Measurements from ENCODE around the gene RETREG1.

The RETREG1 gene

DNA sequence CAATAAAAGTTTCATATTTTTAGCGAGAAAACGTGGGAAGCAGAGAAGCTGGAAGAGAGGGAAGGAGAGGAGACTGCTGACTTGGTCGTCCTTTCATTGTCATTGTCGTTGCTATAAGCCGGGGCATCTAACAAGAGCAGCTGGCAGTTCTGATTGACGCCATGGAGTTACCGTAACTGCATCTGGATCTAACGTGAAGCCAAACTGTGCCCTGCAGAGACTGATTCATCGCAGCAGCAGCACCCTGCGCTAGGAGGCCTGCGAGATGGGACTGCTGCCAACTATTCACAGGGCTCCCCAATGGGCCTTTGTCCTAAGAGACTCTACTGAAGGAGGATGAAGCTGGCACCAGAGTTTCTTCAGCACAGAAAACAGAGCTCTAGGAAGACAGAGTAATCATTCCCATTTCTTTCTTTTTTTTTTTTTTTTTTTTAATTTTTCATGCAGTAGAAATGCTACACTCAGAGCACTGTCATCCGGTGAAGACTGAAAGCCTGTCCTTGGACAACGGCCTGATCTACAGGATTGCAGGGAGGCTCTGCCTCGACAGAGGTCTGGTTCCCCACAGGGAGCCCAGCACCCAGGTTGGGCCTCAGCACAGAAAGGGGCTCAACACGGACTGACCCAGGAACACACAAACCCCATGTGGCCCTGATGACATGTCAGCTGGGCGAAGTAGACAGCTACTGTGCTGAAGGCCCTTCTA lies 47.8 kb downstream of the RETREG1 start:
- ATAC-seq (replicated peaks) = no peak
- Mint-ChIP-seq H3K4me1 (ENCODE audit: low read depth in 2 of 2) (peaks cover 0 to 7% of the 10 kb centered on the region in 2 donors), H3K9me3 (no peaks in the 10 kb centered on the region), H3K27me3 (no peaks in the 10 kb centered on the region), H3K4me3 (no peak overlapping the region), H3K36me3 (ENCODE audit: insufficient read depth) (no peaks in the 10 kb centered on the region), H3K27ac (no peak overlapping the region)
- DNase-seq = no peak

DNA sequence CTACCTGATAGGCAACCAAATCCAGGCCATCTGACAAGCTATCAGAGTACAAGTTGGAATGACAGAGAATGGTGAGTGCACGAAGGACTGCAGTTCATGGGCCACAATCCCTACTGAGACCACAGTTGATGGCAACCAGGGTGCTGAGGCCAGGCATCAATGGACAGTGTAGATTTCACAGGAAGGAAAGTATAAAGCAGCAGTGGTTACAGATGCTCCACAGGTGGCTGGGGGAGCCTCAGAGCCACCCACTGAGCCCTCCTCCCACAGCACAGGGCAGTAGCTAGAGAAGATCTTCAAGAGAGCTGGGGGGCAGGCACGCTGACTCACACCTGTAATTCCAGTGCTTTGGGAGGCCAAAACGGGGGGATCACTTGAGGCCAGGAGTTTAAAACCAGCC lies 49.4 kb downstream of the RETREG1 start:
- Mint-ChIP-seq H3K36me3 (ENCODE audit: insufficient read depth) (no peaks in the 10 kb centered on the region), H3K4me1 (ENCODE audit: low read depth in 2 of 2) (peaks cover 0 to 5% of the 10 kb centered on the region in 2 donors), H3K4me3 (no peak overlapping the region), H3K27ac (peak overlapping the region in 1 of 2 donors; percentile 19), H3K27me3 (no peaks in the 10 kb centered on the region), H3K9me3 (no peaks in the 10 kb centered on the region)
- no peak for ATAC-seq (replicated peaks)
- DNase-seq = no peak

DNA sequence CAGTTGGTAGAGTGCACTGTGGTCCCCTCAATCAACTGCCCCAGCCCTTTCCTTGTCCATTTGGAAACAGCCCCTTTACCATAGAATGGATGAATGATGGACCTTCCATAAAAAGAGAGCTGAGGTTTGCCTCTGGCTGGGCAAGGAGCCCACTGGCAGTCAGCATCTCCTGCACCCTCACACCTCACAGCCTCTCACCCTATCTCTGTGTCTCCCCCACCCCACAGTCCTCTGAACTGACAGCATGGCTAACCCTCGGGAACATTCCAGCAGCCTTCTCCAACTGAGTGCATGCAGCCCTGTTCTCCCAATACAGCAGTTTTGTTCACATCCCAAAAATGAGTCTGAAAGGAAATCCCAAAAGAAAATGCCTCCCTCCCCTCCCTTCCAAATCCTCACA lies 51.7 kb downstream of the RETREG1 start:
- DNase-seq = no peak
- Mint-ChIP-seq H3K27me3 (no peaks in the 10 kb centered on the region), H3K27ac (no peak overlapping the region), H3K36me3 (ENCODE audit: insufficient read depth) (no peaks in the 10 kb centered on the region), H3K9me3 (no peaks in the 10 kb centered on the region), H3K4me3 (no peak overlapping the region), H3K4me1 (ENCODE audit: low read depth in 2 of 2) (peaks cover 0 to 7% of the 10 kb centered on the region in 2 donors)
- no peak for ATAC-seq (replicated peaks)

DNA sequence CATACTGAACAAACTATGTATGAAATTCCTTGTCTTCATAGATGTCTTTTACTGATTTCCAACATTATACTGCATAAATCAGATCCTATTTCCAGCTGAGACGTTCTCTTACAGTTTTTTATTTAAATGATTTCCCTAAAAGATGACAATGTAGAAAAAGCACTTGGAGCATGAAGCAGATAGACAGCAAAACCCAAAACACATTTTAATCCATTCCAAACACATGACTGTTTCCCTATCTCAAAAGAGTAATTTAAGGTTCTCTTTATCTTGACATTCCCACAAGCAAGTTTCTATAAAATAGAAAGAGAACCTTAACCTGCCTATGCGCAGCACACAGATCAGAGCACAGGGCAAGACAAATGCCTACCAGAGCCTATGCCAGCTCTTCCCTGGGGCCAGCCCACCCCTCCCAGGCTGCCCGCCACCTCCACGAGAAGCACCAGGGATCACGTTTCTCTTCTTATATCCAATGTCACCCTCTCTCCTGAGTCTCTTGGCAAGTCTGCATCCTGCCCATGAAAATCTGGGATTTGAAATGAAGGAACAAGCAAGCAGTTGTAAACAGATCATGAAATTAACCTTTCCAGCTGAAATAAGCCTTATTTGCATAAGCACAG lies 52.4 kb downstream of the RETREG1 start:
- Mint-ChIP-seq H3K4me1 (ENCODE audit: low read depth in 2 of 2) (peaks cover 0 to 7% of the 10 kb centered on the region in 2 donors), H3K4me3 (no peak overlapping the region), H3K27ac (no peak overlapping the region), H3K9me3 (no peaks in the 10 kb centered on the region), H3K36me3 (ENCODE audit: insufficient read depth) (no peaks in the 10 kb centered on the region), H3K27me3 (no peaks in the 10 kb centered on the region)
- ATAC-seq (replicated peaks) (no peak), DNase-seq (no peak)

DNA sequence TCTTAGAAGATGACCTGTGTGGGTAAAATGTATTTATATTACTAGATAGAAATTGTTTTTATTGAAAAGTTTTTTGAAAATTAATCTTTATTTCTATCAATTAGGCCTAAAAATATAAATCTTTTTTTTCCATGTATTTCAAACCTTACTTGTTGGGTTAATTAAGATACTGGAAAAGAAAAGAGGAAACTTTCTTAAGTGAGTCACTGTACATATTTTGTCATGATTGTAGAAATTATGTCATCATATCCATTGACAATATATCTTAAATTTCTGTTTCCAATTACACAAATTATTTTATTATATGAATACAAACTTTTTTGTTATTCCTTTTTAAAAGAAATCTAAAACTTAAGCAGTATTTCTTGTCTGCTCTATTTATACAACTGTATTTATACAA lies 53.1 kb downstream of the RETREG1 start:
- H3K36me3 Mint-ChIP-seq (ENCODE audit: insufficient read depth) = no peaks in the 10 kb centered on the region
- no peaks in the 10 kb centered on the region for H3K9me3 Mint-ChIP-seq
- no peaks in the 10 kb centered on the region for H3K27me3 Mint-ChIP-seq
- H3K27ac Mint-ChIP-seq = no peak overlapping the region
- H3K4me1 Mint-ChIP-seq (ENCODE audit: low read depth in 2 of 2) = peaks cover 0 to 7% of the 10 kb centered on the region in 2 donors
- no peak overlapping the region for H3K4me3 Mint-ChIP-seq
- DNase-seq (no peak), ATAC-seq (replicated peaks) (no peak)

DNA sequence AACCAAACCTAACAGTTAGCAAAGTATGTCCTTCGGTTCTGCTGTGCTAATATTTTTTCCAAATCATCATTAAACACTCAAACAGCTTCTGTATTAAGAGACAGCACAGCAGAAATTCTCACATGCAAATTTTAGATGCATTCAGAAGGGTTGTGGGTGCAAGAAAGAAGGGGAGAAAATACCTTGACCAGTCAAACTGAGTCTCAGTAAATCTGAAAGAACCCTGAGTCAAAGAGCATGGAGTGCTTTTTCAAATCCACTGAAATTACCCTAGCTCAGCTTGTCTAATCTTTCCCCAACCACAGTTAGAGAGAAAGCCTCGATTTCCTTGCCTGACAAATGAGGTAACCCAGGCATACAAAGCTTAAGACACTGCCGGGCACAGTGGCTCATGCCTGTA lies 55.1 kb downstream of the RETREG1 start:
- Mint-ChIP-seq H3K27me3 (no peaks in the 10 kb centered on the region), H3K36me3 (ENCODE audit: insufficient read depth) (no peaks in the 10 kb centered on the region), H3K4me3 (no peak overlapping the region), H3K9me3 (no peaks in the 10 kb centered on the region), H3K4me1 (ENCODE audit: low read depth in 2 of 2) (peaks cover 0 to 4% of the 10 kb centered on the region in 2 donors), H3K27ac (no peak overlapping the region)
- ATAC-seq (replicated peaks) (no peak), DNase-seq (no peak)

DNA sequence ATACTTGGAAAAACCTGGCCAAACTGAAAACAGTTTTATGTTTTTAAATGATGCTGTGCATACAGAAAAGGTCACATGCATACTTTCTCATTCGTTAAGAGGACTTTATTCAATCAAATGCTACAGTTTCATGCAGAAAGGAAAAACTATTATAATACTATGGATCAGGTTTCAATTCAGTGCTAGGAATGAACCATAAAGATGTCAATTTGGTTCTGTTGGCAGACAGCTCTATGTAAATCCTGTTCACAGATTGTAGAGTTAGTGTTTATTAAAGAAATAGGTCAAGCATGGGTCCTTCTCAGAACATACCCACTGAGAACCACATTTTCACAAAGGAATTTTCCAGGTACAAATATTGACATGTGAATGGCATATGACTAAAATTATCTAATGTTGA lies 57.1 kb downstream of the RETREG1 start:
- Mint-ChIP-seq H3K4me3 (no peak overlapping the region), H3K9me3 (no peaks in the 10 kb centered on the region), H3K4me1 (ENCODE audit: low read depth in 2 of 2) (peaks cover 0 to 5% of the 10 kb centered on the region in 2 donors), H3K36me3 (ENCODE audit: insufficient read depth) (no peaks in the 10 kb centered on the region), H3K27me3 (no peaks in the 10 kb centered on the region), H3K27ac (no peak overlapping the region)
- ATAC-seq (replicated peaks) = no peak
- no peak for DNase-seq

DNA sequence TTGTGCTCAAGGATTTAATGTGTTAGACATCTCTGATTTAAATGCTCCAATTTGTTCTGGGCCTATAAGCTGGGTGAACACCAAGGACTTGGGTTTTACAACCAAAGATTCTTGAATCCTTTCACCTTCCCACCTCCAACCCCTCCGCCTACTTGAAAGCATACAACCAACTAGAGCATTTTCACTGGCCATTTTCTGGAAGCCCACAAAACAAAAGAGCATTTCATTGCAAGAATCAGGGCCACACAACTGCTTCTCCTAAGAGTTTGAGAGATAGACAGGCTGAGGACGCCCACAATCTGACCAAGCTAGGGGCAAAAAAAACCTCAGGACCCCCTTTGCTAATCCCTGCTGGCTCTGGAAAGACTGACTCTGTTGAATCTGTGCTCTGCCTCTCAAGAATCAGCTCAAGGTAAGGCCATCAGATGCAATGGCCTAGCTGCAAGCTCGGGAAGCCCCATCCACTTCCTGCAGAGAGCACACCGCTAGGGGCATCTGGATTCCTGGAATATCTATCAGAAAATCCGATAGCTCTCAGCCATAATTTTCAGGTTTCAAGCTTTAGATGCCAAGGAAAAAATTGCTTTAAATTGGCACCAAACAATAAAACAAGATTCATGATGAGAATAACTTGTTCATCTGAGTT lies 57.7 kb downstream of the RETREG1 start:
- H3K4me1 Mint-ChIP-seq (ENCODE audit: low read depth in 2 of 2) = peaks cover 0 to 6% of the 10 kb centered on the region in 2 donors
- no peak overlapping the region for H3K27ac Mint-ChIP-seq
- no peaks in the 10 kb centered on the region for H3K36me3 Mint-ChIP-seq (ENCODE audit: insufficient read depth)
- no peaks in the 10 kb centered on the region for H3K9me3 Mint-ChIP-seq
- H3K4me3 Mint-ChIP-seq = no peak overlapping the region
- no peaks in the 10 kb centered on the region for H3K27me3 Mint-ChIP-seq
- DNase-seq (no peak), ATAC-seq (replicated peaks) (no peak)

DNA sequence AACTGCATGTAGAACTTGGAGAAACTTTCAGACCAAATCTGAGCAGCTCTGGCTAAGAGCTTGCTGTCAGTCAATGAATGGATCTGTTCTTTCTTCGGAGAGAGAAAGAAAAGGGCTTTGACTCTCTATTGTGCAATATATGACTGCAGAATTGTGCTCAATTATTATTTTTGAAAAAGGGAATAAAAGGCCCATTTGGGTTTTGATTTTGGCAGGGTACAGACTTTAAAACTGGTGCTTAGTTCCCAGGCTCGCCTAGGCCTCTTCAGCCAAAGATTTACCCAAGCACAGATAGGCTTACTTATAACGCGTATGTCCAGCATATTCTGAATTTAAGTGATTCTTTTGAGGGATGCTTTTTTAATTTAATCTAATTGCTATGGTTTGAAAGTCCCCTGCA lies 59.3 kb downstream of the RETREG1 start:
- Mint-ChIP-seq H3K9me3 (no peaks in the 10 kb centered on the region), H3K27ac (no peak overlapping the region), H3K4me1 (ENCODE audit: low read depth in 2 of 2) (peaks cover 3 to 10% of the 10 kb centered on the region in 2 donors), H3K36me3 (ENCODE audit: insufficient read depth) (no peaks in the 10 kb centered on the region), H3K27me3 (no peaks in the 10 kb centered on the region), H3K4me3 (no peak overlapping the region)
- ATAC-seq (replicated peaks) = no peak
- DNase-seq = no peak

DNA sequence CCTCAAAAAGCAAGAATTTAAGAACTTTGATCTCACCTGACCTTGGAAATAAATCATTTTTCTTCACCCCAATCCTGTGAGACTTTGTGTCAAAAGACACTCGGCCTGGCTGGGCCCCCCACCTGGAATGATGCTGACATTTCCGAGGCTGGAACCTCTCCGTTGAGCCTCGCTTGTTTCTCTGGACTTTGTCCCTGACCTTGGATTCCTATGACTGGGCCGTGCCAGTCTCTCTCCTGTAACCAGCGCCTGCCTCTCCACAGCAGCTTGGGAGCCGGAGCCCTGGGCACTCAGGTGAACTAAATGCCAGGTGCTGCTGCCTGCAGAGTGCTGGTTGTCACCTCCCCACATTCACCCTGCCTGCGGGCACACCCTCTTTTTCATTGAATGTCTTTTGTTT lies 62.7 kb downstream of the RETREG1 start:
- H3K9me3 Mint-ChIP-seq = no peaks in the 10 kb centered on the region
- DNase-seq (no peak), ATAC-seq (replicated peaks) (no peak)
- peaks cover 12 to 16% of the 10 kb centered on the region in 2 donors for H3K4me1 Mint-ChIP-seq (ENCODE audit: low read depth in 2 of 2)
- no peak overlapping the region for H3K27ac Mint-ChIP-seq
- H3K36me3 Mint-ChIP-seq (ENCODE audit: insufficient read depth) = no peaks in the 10 kb centered on the region
- H3K27me3 Mint-ChIP-seq = no peaks in the 10 kb centered on the region
- H3K4me3 Mint-ChIP-seq = no peak overlapping the region

DNA sequence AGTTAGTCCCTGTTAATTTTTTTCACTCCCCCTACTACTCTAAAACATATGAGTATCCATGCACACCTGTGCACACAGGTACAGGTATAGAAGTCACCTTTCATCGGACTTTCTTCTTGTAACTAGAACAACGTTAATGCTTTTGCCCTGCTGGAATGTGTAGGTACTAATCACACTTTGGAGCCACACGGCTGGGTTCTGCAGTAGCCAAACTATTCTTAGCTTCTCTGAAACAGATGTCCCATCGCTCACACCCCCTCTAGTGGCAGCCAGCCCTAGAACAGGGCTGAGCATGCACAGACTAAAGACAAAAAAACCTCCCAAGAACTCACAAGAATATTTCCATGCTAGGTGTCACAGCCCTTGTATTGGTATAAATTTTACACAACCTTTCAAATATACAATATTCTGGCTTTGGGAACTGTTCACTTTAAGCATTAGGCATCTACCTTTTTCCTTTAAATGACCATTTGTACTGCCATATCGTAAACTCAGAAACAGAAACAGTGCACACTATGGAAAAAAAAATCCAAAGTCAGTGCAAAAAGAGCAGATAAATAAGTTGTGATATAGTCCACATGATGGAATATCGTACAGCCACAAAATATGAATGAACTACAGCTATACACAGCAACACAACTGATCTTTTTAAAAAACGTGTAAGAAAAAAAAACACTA lies 64.0 kb downstream of the RETREG1 start:
- no peaks in the 10 kb centered on the region for H3K9me3 Mint-ChIP-seq
- peak in 2 of 3 experiments; percentile 5 for DNase-seq
- peaks cover 12 to 13% of the 10 kb centered on the region in 2 donors for H3K4me1 Mint-ChIP-seq (ENCODE audit: low read depth in 2 of 2)
- H3K4me3 Mint-ChIP-seq = no peak overlapping the region
- ATAC-seq (replicated peaks) = peak; percentile 54
- H3K27ac Mint-ChIP-seq = no peak overlapping the region
- no peaks in the 10 kb centered on the region for H3K36me3 Mint-ChIP-seq (ENCODE audit: insufficient read depth)
- no peaks in the 10 kb centered on the region for H3K27me3 Mint-ChIP-seq

DNA sequence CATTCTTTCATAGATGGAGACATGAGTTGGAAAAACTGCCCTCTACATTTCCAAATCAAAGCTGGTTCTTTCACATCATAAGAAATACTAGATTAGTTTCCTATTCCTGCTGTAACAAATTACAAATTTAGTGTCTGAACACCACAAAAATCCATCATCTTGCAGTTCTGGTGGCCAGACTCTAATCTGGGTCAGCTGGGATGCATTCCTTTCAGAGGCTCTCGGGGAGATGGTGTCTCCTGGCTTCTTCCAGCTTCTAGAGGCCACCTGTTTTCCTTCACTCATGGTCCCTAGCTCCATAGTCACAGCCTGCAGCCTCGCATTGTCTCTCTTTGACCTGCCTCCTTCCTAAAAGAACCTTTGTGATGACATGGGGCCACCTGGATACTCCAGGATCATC lies 65.2 kb downstream of the RETREG1 start:
- Mint-ChIP-seq H3K9me3 (no peaks in the 10 kb centered on the region), H3K36me3 (ENCODE audit: insufficient read depth) (no peaks in the 10 kb centered on the region), H3K27ac (peak overlapping the region in 1 of 2 donors; percentile 11), H3K4me3 (no peak overlapping the region), H3K4me1 (ENCODE audit: low read depth in 2 of 2) (peaks cover 12 to 13% of the 10 kb centered on the region in 2 donors), H3K27me3 (no peaks in the 10 kb centered on the region)
- ATAC-seq (replicated peaks) = no peak
- DNase-seq = no peak

DNA sequence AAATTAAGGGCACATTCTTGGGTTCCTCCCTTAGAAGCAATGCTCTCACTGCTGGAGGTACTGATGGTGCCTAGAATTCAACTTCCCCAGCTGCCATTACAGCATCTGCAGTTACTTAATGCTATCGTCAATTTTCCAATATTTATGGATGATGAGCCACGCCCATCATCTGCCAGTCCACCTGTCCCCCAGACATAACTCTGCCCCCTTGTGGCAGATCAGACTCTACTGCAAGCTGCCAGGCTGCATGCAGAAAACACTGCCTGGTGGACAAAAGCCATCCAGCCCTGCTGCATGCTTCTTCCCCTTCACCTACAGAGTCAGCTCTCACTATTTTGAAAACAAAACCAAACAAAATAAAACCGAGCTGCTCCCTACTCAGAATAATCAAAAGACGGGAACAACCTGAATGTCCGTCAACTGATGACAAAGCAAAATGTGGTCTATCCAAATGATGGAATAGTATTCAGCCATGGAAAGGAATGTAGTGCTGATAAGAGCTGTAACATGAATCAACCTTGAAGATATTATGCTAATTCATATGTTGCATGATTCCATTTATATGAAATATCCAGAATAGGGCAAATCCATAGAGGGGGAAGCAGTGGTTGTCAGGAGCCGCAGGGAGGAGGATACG lies 66.4 kb downstream of the RETREG1 start:
- ATAC-seq (replicated peaks) = no peak

More for the DNA sequence above, 66.4 kb downstream of the RETREG1 start:
- DNase-seq = no peak
- no peaks in the 10 kb centered on the region for H3K36me3 Mint-ChIP-seq (ENCODE audit: insufficient read depth)
- H3K4me1 Mint-ChIP-seq (ENCODE audit: low read depth in 2 of 2) = peaks cover 16% of the 10 kb centered on the region in 2 donors
- no peaks in the 10 kb centered on the region for H3K27me3 Mint-ChIP-seq
- H3K27ac Mint-ChIP-seq = no peak overlapping the region
- H3K4me3 Mint-ChIP-seq = no peak overlapping the region
- no peaks in the 10 kb centered on the region for H3K9me3 Mint-ChIP-seq

Data from effector memory CD8-positive, alpha-beta T cell (primary cell).